Measurements from ENCODE around the gene ITSN2. TPM values are rescaled to one million over a fixed set of nuclear protein-coding genes. Genes with fewer than 3 reads are reported as not detected.

ITSN2 gene
- total RNA-seq, 1 donor from 2014 or later = 28.6 TPM

GRCh38 chr2:24273598-24273997, 86.7 kb downstream of the ITSN2 start:
- Mint-ChIP-seq H3K36me3 (ENCODE audit: low read depth) (peaks cover 24% of the 10 kb centered on the region), H3K27me3 (ENCODE audit: low read depth) (no peaks in the 10 kb centered on the region), H3K27ac (ENCODE audit: unreplicated experiment) (no peak overlapping the region), H3K4me3 (ENCODE audit: unreplicated experiment) (no peak overlapping the region), H3K9me3 (ENCODE audit: low read depth) (no peaks in the 10 kb centered on the region), H3K4me1 (ENCODE audit: low read depth) (peaks cover 6% of the 10 kb centered on the region)
- TF ChIP-seq CTCF (IDR thresholded peaks at IDR 0.05) = no peak
- DNase-seq (ENCODE audit: low spot score) = no peak

GRCh38 chr2:24272907-24273306, 87.4 kb downstream of the ITSN2 start:
- H3K36me3 Mint-ChIP-seq (ENCODE audit: low read depth) = peaks cover 27% of the 10 kb centered on the region
- no peak overlapping the region for H3K4me3 Mint-ChIP-seq (ENCODE audit: unreplicated experiment)
- no peak for DNase-seq (ENCODE audit: low spot score)
- no peaks in the 10 kb centered on the region for H3K9me3 Mint-ChIP-seq (ENCODE audit: low read depth)
- no peak for TF ChIP-seq CTCF (IDR thresholded peaks at IDR 0.05)
- no peak overlapping the region for H3K27ac Mint-ChIP-seq (ENCODE audit: unreplicated experiment)
- H3K4me1 Mint-ChIP-seq (ENCODE audit: low read depth) = peaks cover 6% of the 10 kb centered on the region
- no peaks in the 10 kb centered on the region for H3K27me3 Mint-ChIP-seq (ENCODE audit: low read depth)

GRCh38 chr2:24272161-24272802, 88.1 kb downstream of the ITSN2 start:
- peaks cover 27% of the 10 kb centered on the region for H3K36me3 Mint-ChIP-seq (ENCODE audit: low read depth)
- H3K27me3 Mint-ChIP-seq (ENCODE audit: low read depth) = no peaks in the 10 kb centered on the region

GRCh38 chr2:24269265-24269664, 91.1 kb downstream of the ITSN2 start:
- peaks cover 13% of the 10 kb centered on the region for H3K4me1 Mint-ChIP-seq (ENCODE audit: low read depth)
- DNase-seq (ENCODE audit: low spot score) = no peak
- no peak overlapping the region for H3K4me3 Mint-ChIP-seq (ENCODE audit: unreplicated experiment)
- H3K27ac Mint-ChIP-seq (ENCODE audit: unreplicated experiment) = peak overlapping the region; percentile 49
- no peaks in the 10 kb centered on the region for H3K27me3 Mint-ChIP-seq (ENCODE audit: low read depth)
- peaks cover 37% of the 10 kb centered on the region for H3K36me3 Mint-ChIP-seq (ENCODE audit: low read depth)
- H3K9me3 Mint-ChIP-seq (ENCODE audit: low read depth) = no peaks in the 10 kb centered on the region
- TF ChIP-seq CTCF (IDR thresholded peaks at IDR 0.05) = no peak

More at GRCh38 chr2:24272161-24272802, 88.1 kb downstream of the ITSN2 start:
- Mint-ChIP-seq H3K9me3 (ENCODE audit: low read depth) (no peaks in the 10 kb centered on the region), H3K27ac (ENCODE audit: unreplicated experiment) (no peak overlapping the region), H3K4me3 (ENCODE audit: unreplicated experiment) (no peak overlapping the region), H3K4me1 (ENCODE audit: low read depth) (peaks cover 6% of the 10 kb centered on the region)
- no peak for TF ChIP-seq CTCF (IDR thresholded peaks at IDR 0.05)
- no peak for DNase-seq (ENCODE audit: low spot score)

GRCh38 chr2:24265212-24265611, 95.1 kb downstream of the ITSN2 start:
- no peak for DNase-seq (ENCODE audit: low spot score)
- no peaks in the 10 kb centered on the region for H3K27me3 Mint-ChIP-seq (ENCODE audit: low read depth)
- peaks cover 28% of the 10 kb centered on the region for H3K36me3 Mint-ChIP-seq (ENCODE audit: low read depth)
- H3K4me3 Mint-ChIP-seq (ENCODE audit: unreplicated experiment) = no peak overlapping the region
- no peaks in the 10 kb centered on the region for H3K9me3 Mint-ChIP-seq (ENCODE audit: low read depth)
- no peak for TF ChIP-seq CTCF (IDR thresholded peaks at IDR 0.05)
- peaks cover 27% of the 10 kb centered on the region for H3K4me1 Mint-ChIP-seq (ENCODE audit: low read depth)
- H3K27ac Mint-ChIP-seq (ENCODE audit: unreplicated experiment) = no peak overlapping the region

Measured in chondrocyte (in vitro differentiated cells).